GM18873 (cell line): ENCODE data around the gene MARK3.

Experiments used
- ATAC-seq: cut with Tn5 transposase; IDR thresholded peaks from one replicate; pipeline ENCODE4 v1.9.1; 2021; ENCODE audit warnings: mild to moderate bottlenecking, moderate library complexity, moderate number of reproducible peaks; ENCODE audit not compliant: unreplicated experiment, low FRiP score

MARK3 gene

DNA sequence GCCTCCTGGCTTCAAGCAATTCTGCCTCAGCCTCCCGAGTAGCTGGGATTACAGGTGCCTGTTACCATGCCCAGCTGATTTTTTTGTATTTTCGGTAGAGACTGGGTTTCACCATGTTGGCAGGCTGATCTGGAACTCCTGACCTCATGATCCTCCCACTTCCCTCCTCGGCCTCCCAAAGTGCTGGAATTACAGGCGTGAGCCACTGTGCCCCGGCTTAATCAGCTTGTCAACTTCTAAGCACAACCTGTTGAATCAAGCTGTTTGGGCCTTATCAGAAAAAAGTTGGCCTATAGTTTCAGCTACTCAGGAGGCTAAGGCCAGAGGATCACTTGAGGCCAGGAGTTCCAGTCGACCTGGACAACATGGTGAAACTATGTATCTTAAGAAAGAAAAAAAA is 7.9 kb downstream of the MARK3 start:
- ATAC-seq, result no peak

DNA sequence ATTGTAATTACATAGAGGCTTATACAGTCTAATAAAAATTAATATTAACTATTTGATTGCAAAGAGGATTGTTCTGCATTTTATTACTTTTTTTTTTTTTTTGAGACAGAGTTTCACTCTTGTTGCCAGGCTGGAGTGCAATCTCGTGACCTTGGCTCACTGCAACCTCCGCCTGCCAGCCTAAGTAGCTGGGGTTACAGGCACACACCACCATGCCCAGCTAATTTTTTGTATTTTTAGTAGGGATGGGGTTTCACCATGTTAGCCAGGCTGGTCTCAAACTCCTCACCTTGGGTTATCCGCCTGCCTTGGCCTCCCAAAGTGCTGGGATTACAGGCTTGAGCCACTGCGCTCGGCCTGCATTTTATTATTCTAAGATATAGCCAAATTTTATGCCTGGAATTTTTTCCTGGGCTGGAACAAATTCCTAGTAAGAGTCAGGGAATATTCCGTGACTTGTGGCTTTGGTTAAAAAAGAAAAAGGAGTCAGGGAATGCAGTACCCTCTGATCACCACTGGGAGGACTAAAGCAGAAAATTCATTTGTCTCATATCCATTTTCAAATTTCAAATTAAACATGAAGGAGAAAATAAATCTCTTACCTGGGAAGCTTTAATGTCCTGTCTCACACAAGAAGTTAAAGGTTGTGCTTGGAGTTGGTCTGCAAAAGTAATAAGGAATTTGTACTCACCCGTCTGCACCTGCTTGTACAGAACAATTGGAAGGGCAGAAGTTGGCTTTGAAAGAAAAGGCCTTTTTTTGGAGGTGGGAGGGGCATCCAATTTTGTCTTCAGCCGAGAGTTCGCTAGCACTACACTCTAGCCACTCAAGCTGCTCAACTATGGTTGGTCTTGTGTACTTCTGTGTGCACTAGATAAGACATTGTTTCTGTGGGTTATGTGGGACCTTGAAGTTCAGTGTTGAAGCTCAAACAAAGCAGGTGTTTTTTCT is 8.7 kb downstream of the MARK3 start:
- ATAC-seq, result no peak

DNA sequence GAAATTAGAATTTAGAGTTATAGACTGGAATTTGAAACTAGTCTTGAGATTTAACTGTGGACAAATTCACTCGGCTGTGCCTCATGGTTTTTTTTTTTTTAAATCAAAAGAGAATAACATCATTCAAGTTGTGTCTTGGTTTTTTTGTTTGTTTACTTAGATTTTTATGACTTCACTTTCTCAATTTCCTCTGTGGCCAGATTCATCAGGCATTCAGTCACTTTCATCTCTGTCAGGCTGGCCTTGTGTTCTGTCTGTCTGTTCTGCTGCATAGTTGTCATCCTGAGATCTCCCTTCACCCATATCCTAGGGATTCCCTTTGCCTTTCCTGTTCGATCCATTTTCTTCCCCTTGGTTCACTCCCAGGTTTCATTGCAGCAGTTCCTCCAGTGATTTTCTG is 10.0 kb downstream of the MARK3 start:
- ATAC-seq, result no peak

DNA sequence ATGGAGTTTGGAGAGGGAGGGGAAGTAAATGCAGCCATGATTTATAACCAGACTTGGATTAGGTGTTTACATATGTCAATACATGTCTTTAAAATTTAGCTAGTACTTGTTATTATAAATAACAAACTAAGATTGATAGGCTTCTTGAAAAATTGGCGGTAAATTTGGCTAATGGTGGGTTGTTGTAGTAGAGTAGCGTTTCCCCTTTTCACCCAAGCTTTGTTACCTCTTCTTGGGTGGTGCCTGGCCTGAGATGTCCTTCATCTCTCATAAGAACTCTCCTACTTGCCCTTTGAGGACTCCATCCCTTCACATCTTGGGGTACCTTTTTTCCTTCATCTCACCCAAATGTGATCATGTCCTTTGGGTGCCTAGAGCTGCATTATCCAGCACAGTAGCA is 11.2 kb downstream of the MARK3 start:
- no peak for ATAC-seq

DNA sequence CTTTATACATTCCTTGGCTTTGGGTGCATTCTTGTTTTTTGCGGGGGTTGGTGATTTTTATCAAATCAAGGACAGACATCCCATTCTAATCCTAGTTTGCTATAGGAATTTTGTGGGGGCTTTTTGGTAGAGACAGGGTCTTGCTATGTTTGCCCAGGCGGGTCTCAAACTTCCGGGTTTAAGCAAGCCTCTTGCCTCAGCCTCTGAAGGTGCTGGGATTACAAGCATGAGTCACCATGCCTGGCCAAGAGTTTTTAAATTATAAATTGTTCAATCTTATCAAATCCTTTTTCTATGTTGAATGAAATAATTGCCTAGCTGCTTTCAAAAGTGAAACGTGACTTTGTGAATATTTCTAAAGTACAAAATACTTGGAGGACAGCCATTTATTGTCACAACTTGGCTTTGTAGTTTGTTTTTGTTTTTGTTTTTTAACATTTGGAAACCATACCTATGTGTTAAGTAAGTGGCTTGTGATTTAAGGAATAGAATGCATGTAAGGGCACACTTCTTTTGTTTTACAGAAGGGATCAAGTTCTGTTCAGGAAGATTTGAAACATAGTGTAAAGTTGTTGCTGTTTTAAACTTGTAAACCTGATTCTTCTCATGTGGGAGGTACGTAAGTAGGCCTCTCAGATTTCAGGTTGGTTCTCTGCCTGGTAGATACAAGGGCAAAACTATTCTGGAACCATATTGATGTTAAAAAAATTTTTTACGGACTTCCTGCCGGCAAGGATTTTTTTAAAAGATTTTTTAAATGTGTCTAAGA is 13.4 kb downstream of the MARK3 start:
- no peak for ATAC-seq

DNA sequence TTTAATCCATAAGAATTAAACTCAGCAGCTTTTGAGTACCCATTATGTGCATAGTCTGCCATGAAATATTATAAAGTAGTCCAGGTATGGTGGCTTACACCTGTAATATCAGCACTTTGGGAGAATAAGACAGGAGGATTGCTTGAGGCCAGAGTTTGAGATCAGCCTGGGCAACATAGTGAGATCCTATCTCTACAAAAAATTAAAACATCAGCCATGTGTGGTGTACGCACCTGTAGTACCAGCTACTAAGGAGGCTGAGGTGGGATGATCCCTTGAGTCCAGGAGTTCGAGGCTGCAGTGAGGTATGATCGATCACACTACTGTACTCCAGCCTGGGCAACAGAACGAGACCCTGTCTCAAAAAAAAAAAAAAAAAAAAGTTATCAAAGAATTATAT is 15.3 kb downstream of the MARK3 start:
- no peak for ATAC-seq

DNA sequence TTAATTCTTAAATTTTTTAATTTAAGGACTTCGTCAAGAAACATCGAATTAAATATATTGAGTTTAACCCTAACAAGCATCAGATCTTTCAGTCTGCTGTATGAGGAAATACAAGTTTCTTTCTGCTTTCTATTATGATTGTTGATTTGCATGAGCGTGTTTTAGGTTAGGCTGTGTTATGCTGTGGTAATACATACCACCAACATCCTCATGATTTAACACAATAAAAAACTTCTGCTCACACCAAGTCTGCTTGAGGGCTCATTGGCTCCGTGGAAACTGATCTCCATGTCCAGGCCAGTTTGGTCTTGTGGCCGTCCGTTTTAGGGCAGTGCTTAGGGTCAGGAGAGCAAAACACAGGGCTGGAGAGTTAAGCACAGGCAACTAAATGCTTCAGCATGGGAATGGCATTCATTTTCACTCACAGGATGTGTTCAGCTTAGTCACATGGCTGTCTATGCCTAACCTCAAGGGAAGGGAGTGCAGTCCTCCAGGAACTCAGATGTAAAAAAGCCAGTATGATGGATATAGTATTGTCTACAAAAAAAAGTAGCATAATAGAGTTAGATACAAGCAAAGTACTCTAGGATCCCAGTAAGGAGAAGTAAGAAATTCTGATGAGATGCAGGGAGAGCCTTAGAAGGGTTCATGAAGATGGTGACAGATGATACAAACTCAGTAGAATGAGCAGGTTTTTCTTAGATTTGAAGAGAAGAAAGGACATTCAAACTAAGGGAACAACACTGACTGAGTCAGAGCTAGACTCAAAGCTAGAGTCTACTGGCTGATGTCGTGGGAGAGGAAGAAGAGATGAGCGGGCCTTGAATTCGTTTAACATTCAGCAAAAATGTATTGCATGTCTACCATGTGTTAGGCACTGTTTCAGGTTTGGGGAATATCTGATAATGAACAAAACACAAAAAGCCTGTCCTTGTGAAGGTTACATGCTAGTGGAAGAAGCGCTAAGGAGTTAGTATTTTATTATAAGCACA is 16.3 kb downstream of the MARK3 start:
- no peak for ATAC-seq

DNA sequence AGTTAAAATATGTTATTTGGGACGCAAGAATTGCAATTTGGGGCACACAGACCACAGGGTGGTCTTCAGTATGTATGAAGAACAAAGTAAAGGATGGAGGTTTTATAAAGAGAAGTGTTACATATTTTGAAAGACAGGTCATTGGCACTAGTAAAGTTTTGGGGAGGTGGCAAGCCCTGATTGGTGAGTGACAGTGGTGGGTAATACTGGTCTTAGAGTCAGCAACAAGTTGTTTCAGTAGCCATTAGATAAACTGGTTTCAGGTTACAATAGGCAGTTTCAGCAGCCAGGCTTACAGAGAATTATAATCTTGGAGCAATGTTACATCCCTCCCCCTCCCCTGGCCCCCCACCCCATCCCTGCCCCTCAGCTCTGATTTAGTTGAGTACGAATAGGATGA is 17.5 kb downstream of the MARK3 start:
- no peak for ATAC-seq

DNA sequence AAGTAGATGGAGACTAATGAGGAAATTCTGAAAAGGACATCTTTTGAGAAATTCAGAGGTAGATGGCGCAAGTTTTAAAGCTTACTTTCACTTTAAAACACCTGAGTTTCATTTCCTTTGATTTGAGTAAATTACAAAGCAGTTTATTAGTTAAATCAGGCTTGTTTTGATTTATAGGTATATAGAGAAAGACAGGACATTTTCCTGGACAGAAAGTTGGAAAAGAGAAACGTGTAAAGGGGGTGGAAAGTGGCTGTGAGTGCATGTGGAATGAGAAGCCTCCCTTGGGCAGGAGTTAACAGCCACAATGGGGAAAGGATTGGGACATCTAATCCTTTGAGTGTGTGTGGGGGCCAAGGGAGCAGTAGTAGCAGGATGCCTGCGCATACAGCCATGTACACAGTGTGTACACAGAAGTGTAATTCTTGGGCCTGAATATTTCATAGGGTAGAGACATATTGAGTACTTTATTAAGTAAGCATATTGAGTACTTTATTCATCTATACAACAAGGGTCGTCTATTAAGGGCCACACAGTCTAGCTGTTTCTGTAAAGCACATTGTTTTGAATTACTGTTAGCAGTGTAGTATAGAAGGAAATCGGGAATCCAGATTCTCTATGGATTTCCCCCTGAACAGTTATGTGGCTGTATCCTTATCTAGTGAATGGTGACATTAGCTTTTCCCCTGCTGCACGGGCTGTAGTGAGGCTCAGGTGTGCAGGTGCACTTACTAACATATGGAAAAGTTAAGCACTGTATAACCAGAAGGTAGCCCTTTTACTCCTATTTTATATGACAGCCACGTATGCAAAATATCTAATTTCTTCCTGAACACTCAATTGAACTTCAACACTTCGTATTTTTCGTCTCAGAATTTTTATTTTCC is 19.1 kb downstream of the MARK3 start:
- ATAC-seq, result no peak

DNA sequence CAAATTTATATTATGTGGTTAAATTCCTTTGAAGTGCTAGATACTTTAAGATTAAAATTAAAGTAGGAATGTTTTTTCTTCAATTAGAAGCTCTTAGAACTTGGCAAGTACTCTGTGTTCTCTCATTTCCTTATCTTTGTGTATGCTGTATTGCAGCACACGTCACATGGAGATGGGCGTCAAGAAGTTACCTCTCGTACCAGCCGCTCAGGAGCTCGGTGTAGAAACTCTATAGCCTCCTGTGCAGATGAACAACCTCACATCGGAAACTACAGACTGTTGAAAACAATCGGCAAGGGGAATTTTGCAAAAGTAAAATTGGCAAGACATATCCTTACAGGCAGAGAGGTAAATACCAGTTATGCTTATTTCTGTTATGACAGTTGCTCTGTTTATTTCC is 19.7 kb downstream of the MARK3 start:
- no peak for ATAC-seq

DNA sequence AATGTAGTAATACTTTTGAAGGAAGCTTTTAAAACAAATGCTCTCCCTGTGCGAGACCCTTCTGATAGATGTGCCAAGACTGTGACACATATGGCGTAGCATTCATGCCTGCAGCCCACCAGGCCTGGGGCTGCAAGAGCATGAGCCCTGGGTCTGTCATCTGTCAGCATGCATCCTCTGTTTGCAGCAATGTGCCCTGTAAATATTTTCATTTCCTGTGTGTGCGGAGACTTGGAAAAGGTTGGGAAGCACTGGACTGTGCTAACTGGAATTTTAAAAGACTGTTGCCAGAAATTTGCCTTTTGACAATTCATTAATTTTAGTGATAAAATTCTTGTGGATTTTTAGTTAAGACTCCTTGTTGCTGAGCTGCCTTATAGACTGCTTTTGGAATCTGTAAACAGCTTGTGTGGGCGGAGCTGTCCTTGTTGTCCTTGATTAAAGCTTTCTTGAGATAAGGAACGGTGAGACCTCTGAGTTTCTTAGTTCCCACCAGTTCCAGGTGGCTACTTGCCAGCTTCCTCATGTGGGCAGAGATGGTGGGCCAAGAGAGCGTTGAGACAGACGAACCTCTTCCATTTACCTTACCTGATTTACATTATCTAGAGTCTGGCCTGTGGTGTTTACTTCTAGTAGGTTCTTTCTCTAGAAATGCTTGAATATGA is 23.4 kb downstream of the MARK3 start:
- ATAC-seq, result no peak

DNA sequence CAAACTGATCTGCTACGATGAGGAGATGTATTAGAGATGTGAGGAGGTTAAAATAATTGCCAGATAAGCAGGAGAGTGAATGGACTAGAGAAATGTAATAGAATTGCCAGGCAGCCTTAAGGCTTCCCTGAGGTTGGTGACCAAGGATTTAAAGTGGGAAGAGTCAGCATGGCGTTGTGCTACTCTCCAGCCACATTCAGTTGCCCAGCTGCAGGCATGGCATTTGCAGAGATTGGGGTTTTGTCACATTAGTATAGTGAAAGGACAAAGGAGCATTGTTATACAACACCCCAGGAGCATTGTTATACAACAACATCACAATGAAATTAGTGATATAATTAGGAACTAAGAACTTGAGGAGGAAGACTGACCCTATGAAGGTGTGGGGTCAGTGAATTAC is 31.7 kb downstream of the MARK3 start:
- no peak for ATAC-seq

DNA sequence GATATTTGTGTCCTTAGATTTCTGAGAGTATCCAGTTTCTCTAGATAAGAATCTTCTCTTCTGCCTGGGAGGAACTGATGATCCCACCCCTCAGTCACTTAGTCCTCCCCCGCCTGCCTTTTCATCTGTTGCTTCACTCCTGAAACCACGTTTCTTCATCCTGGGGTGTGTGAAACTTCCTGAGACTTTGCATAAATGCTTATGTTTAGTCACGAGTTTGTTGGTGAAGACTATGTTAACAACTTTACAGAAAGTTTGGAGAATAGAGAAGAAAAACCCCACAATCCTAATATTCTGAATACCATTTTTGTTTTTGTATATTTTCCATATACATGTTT is 33.2 kb downstream of the MARK3 start:
- no peak for ATAC-seq

DNA sequence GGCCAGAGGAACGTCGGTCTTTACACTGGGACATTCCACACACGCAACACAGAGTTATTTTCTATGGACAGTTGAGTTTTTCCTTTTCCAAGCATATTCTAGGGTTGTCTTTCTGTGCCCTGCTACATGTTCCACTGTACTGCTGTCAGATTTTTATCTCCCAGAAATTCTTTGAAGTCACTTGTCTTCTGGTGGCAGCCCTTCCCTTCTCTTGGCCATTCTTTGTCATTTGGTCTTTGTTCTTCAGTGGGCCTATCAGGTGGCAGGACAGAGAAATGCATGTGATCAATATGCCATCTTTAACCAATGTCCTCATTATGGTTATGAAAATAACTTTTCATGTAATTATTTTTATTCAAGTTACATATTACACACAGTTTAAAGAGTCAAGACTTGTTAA is 36.3 kb downstream of the MARK3 start:
- ATAC-seq, result no peak

DNA sequence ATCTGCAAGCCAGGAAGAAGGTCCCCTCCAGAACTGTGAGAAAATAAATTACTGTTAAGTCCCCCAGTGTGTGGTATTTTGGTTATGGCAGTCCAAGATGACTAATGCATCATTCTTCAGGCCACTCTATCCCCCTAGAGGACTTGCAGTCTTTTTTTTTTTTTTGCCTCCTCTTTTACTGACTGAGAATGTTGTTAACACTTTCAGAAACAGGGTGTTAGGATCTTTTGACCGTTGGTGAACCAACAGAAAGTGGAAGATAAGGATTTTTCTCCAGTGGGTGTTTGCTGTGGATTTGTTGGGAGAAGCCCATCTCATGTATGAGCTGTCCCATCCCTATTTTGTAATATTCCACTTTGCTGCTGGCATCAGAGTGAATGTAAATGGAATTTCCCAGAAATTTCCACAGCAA is 37.8 kb downstream of the MARK3 start:
- no peak for ATAC-seq

DNA sequence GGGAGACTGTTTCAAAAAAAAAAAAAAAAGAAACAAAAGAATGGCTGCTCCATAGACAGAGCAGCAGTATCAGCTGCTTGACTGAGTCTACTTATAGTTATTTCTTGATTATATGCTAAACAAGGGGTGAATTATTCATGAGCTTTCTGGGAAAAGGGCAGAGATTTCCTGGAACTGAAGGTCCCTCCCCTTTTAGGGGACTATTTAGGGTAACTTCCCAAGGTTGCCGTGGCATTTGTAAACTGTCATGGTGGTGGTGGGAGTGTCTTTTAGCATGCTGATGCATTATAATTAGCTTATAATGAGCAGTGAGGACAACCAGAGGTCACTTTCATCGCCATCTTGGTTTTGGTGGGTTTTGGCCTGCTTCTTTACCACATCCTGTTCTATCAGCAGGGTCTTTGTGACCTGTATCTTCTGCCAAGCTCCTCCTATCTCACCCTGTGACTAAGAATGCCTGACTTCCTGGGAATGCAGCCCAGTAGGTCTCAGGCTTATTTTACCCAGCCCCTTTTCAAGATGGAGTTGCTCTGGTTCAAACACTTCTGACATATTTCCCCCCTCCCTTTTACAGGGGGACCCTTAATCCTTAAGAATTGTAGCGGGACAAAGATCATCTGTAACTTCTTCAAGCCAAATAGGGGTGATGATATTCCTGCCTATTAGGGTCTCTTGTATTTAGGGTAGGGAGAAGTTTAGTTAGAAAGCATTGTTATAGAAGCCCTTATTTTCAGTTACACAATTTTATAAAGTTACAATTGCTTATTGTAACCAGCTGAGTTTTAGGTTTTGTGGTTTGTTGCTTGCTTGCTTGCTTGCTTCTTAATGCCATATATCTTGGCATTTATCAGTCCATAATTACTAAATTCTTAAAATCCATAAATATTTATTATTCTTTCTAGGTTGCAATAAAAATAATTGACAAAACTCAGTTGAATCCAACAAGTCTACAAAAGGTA is 42.5 kb downstream of the MARK3 start:
- ATAC-seq, result no peak

DNA sequence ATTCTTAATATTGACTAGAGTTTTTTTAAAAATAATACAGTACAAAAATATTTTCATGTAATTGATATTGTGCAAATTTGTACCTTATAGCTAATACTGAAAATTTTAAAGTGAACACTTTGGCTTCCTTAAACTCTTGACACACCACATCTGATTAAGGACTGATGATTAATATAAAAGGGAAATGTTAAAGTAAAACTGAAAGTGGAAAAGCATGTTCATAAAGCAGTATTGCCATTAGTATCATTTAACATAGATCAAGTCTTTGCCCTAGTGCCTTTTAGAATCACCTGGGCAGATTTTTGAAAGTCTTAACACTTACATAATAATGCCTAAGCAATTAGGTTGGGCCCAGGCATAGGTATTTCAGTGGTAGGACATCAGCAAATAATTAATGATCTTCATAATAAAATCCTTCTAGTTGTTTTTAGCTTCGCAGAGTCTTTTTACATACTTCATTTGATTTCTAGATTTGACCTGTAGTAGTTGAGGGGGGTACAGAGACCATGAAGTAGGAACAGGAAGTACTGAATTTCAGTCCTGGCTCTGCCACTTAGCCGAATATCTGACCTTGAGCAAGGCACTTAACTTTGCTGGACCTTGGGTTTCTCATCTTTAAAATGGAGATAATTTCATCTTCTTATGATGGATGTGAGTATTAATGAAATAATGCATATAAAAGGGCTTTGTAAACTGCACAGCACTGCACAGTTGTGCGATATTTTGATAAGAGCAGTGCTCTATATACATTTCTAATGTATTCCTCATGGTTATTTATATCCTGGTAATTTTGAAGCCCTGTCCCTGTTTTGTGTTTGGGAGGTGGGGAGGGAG is 43.7 kb downstream of the MARK3 start:
- no peak for ATAC-seq
